ENCODE results near the gene VAV3. TPM values are rescaled to one million over a fixed set of nuclear protein-coding genes. Genes with fewer than 3 reads are reported as not detected.

Gene VAV3
- total and polyA plus RNA-seq, 9 of the 15 experiments (the other 6 are each of a cell fraction or from before 2014, with no cell fraction given), result not detected

DNA sequence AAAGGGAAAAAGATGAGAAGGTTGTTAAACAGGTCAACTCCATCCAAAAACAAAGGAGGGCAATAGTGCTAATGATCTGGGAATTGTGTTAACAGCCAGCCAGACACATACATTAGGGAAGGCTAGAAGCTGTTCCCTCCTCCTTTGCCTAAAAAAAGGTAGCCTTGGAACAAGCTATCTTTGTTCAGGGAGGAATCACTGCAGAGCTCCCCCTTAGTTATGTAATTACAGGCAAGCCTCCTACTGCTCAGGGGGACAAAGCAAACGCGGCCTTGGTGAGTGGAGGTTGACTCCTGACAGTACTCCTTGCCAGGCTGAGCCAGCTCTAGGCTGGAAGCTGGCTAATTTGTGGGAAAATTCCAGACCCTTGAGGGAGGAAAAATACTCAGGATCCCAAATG, 97.6 kb downstream of the VAV3 start (continued):
- TF ChIP-seq, protein P1, sequence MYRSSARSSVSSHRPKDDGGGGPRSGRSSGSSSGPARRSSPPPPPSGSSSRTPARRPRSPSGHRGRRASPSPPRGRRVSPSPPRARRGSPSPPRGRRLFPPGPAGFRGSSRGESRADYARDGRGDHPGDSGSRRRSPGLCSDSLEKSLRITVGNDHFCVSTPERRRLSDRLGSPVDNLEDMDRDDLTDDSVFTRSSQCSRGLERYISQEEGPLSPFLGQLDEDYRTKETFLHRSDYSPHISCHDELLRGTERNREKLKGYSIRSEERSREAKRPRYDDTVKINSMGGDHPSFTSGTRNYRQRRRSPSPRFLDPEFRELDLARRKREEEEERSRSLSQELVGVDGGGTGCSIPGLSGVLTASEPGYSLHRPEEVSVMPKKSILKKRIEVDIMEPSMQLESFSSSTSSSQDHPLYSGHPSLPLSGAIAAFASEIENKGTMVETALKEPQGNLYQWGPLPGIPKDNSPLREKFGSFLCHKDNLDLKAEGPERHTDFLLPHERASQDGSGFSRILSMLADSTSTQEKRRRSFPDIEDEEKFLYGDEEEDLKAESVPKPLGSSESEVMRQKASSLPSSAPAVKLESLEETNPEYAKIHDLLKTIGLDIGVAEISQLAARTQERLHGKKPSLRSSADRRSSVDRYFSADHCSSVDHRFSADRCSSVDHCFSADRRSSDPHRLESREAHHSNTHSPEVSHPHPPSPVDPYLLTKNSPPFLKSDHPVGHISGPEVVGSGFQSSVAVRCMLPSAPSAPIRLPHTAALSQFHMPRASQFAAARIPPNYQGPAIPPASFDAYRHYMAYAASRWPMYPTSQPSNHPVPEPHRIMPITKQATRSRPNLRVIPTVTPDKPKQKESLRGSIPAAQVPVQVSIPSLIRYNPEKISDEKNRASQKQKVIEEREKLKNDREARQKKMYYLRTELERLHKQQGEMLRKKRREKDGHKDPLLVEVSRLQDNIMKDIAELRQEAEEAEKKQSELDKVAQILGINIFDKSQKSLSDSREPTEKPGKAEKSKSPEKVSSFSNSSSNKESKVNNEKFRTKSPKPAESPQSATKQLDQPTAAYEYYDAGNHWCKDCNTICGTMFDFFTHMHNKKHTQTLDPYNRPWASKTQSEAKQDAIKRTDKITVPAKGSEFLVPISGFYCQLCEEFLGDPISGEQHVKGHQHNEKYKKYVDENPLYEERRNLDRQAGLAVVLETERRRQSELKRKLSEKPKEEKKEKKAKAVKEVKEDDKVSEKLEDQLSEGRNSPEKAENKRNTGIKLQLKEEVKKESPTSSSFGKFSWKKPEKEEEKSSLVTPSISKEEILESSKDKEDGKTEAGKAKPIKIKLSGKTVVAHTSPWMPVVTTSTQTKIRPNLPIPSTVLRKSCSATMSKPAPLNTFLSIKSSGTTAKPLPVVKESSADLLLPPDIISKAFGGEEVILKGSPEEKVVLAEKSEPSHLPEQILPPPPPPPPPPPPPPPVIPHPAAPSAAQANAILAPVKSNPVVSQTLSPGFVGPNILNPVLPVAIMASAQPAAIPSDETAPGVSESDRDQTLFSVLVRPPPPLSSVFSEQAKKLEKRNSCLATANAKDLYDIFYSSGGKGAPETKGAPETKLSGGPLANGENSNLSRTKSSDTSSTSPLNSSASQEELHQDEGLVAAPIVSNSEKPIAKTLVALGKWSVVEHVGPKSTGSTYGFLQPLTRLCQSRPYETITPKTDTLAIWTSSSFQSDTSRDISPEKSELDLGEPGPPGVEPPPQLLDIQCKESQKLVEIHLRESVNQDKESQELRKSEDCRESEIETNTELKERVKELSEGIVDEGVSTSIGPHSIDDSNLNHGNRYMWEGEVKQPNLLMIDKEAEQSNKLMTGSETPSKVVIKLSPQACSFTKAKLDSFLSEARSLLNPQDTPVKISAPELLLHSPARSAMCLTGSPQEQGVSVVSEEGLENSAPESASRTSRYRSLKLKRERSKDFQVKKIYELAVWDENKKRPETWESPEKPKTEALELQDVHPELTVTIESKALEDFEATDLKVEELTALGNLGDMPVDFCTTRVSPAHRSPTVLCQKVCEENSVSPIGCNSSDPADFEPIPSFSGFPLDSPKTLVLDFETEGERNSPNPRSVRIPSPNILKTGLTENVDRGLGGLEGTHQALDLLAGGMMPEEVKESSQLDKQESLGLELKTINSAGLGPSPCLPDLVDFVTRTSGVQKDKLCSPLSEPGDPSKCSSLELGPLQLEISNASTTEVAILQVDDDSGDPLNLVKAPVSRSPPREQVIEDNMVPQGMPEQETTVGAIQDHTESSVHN (IDR thresholded peaks at IDR 0.05; ENCODE audit: borderline replicate concordance in 1 of 2, low read depth in 1 of 2), result no peak
- TF ChIP-seq HSF4 (CRISPR knock-in tag; IDR thresholded peaks at IDR 0.05; ENCODE audit: borderline replicate concordance), result no peak

DNA sequence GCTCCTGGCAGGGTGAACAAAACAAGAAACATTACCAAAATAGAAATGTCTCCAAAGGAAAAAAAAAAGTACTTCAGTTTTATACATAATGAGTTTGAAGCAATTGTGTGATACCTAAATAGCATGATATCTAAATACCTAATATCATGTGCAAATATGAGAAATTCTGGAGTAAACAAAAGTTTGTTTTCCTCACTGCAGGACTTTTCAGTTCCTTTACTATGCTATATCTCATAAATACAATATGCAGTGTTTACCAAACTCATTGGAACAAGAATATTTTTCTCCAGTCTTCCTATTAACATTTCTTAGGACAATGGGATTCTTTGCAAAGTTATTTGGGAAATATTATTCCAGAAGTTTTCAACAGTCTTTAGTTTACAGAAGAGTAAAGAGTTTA, 98.1 kb downstream of the VAV3 start:
- no peak for FAIRE-seq
- intact Hi-C loops (cut with micrococcal nuclease), result no loop called here
- CTCF ChIA-PET (ENCODE audit: low intra/inter-chr PET ratio), result no interaction called here

More for the DNA sequence above, 98.1 kb downstream of the VAV3 start:
- POLR2A ChIA-PET, result no interaction called here
- no peak for ATAC-seq
- no peaks in the 10 kb centered on the region for H3K9me3 ChIP-seq (replicated peaks; ENCODE audit: control insufficient read depth, insufficient read depth, low read depth, low read length)
- no peaks in the 10 kb centered on the region for H4K20me1 ChIP-seq (replicated peaks; ENCODE audit: control insufficient read depth, insufficient read depth, low read length)
- no peaks in the 10 kb centered on the region for H3K27me3 ChIP-seq (ENCODE audit: control insufficient read depth in 2 of 2, insufficient read depth in 2 of 2, low read length in 2 of 2)
- H3K4me1 ChIP-seq (replicated peaks in 1 of 2; ENCODE audit: control insufficient read depth in 2 of 2, insufficient read depth in 2 of 2, low read length in 2 of 2), result no peaks in the 10 kb centered on the region
- TF ChIP-seq RBM39 (optimal IDR thresholded peaks at IDR 0.05; ENCODE audit: low read depth, low read length), result no peak
- TF ChIP-seq ZNF239 (CRISPR knock-in tag; IDR thresholded peaks at IDR 0.05), result peak; percentile 85
- no peak for DNase-seq (ENCODE audit: extremely low read depth in 1 of 4, low spot score in 3 of 4)
- in situ Hi-C loops (cut with MboI), result no loop called here
- no peaks in the 10 kb centered on the region for H3K79me2 ChIP-seq (ENCODE audit: control insufficient read depth, insufficient read depth, low read length)
- no peaks in the 10 kb centered on the region for H3K9me1 ChIP-seq (ENCODE audit: control insufficient read depth, insufficient read depth, low read length)
- no TSS peak for BruUV-seq (replicated peaks)
- H3K36me3 ChIP-seq (ENCODE audit: control insufficient read depth, insufficient read depth, low read length), result no peaks in the 10 kb centered on the region
- H2AFZ ChIP-seq (ENCODE audit: low read depth, low read length), result no peak overlapping the region
- no peak overlapping the region for H3K4me2 ChIP-seq (ENCODE audit: insufficient read depth, low read length)
- no peak overlapping the region for H3K27ac ChIP-seq (ENCODE audit: extremely low read depth, low read depth, low read length)
- H3K4me3 ChIP-seq, result no peak overlapping the region
- H3K9ac ChIP-seq (ENCODE audit: insufficient read depth in 1 of 2, low read depth in 2 of 2, low read length in 2 of 2), result no peak overlapping the region
